ENCODE results near the gene GSTCD.

DNA sequence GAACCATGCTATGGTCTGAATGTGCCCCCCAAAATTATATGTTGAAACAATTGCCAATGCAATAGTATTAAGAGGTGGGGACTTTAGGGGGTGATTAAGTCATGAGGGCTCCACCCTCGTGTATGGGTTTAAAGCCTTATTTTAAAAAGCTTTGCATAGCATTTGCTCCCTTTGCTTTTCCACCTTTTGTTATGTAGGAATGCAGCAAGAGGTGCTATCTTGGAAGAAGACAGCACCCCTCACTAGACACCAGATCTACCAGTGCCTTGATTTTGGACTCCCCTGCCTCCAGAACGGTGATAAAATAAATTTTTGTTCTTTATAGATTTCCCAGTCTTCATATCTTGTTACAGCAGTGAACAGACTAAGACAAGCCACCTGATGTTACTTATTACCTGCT, 163.4 kb downstream of the GSTCD start:
- TF ChIP-seq CTCF (IDR thresholded peaks at IDR 0.05): no peak
- no peak for TF ChIP-seq POLR2A (IDR thresholded peaks at IDR 0.05)
